Measurements from ENCODE around the gene PDE6B. TPM values are rescaled to one million over a fixed set of nuclear protein-coding genes. Genes with fewer than 3 reads are reported as not detected.

Gene PDE6B
- total RNA-seq, 2 experiments from 2014 or later: 11.4 to 12.4 TPM

DNA sequence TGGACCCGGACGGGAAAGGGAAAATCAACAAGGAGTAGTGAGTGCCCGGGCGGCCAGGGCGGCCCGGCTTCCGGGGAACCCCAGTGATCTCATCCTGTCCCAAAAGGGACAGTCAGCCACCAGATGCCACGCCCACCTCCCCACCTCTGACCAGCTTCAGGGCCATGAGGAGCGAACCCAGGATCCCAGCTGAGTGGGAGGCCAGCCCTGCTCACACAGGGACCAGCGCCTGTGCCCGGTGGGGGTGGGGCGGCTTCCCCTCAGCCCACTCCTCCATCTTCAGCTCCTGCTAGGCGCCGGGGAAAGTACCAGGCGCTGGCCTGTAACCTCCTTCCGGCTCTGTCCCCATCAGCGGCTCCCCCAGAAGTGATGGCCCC, 55.2 kb downstream of the PDE6B start:
- Mint-ChIP-seq H3K4me1 (ENCODE audit: low read depth) (no peaks in the 10 kb centered on the region), H3K4me3 (peak overlapping the region; percentile 45), H3K9me3 (no peaks in the 10 kb centered on the region), H3K27ac (no peak overlapping the region), H3K27me3 (peaks cover 7% of the 10 kb centered on the region), H3K36me3 (ENCODE audit: low read depth) (no peaks in the 10 kb centered on the region)
- Histone ChIP-seq H3K4me3 (ENCODE audit: low read length) (peak overlapping the region; percentile 60), H3K4me1 (ENCODE audit: insufficient read depth, low read length) (peaks cover 31% of the 10 kb centered on the region), H3K9me3 (ENCODE audit: control insufficient read depth in 1 of 2, insufficient read depth in 1 of 2, low read length in 2 of 2) (peaks cover 0 to 4% of the 10 kb centered on the region in 2 experiments), H3K36me3 (ENCODE audit: insufficient read depth, low read length) (no peaks in the 10 kb centered on the region), H3K27me3 (ENCODE audit: control insufficient read depth in 1 of 2, insufficient read depth in 2 of 2, low read length in 2 of 2) (no peaks in the 10 kb centered on the region), H3K27ac (ENCODE audit: low read depth in 1 of 2, low read length in 2 of 2) (no peak overlapping the region)
- POLR2A ChIA-PET: interaction anchor here (0.6 kb wide), 1 partner anchor 1178 kb away, joined by 3 read pairs; no protein-coding TSS in a partner anchor
- TF ChIP-seq, protein P1, sequence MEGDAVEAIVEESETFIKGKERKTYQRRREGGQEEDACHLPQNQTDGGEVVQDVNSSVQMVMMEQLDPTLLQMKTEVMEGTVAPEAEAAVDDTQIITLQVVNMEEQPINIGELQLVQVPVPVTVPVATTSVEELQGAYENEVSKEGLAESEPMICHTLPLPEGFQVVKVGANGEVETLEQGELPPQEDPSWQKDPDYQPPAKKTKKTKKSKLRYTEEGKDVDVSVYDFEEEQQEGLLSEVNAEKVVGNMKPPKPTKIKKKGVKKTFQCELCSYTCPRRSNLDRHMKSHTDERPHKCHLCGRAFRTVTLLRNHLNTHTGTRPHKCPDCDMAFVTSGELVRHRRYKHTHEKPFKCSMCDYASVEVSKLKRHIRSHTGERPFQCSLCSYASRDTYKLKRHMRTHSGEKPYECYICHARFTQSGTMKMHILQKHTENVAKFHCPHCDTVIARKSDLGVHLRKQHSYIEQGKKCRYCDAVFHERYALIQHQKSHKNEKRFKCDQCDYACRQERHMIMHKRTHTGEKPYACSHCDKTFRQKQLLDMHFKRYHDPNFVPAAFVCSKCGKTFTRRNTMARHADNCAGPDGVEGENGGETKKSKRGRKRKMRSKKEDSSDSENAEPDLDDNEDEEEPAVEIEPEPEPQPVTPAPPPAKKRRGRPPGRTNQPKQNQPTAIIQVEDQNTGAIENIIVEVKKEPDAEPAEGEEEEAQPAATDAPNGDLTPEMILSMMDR (IDR thresholded peaks at IDR 0.05): no peak
- peak; percentile 11 for ATAC-seq (ENCODE audit: poor library complexity)
- DNase-seq: peak in 3 of 14 experiments; percentile 42 to 59 (median 56)
- intact Hi-C loops (cut with DNase I, micrococcal nuclease): no loop called here
- CTCF ChIA-PET: no interaction called here

DNA sequence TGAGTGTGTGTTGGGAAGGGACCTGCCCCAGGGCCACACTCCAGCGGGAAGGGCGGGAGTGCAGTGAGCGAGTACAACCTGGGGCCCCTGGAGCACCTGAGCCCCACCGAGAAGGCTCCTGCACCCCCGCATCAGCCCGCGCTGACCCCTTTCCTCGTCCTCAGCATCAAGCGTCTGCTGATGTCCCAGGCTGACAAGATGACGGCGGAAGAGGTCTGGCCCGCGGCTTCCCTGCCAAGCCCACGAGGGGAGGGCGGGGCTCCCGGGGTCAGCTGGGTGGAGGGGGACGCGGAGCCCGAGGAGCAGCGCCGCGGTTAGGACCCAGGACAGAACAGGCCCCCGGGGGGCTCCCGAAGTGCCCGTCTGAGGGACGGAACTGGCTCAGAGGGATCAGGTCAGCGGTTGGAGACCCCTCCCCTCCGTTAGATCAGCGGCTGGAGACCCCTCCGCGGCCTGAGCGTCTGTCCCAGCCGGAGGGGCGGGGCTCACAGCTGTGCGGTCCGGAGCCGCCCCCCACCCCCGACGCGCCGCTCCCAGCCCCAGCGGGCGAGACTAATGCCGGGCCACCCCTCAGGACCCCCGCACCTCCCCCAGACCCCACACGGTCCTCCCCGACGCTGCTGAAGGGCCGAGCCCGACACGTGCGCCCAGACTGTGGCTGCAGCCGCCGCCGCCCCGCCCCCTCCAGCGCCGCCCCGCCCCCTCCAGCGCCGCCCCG, 55.7 kb downstream of the PDE6B start:
- Histone ChIP-seq H3K27ac (ENCODE audit: low read depth in 1 of 2, low read length in 2 of 2) (no peak overlapping the region), H3K4me1 (ENCODE audit: insufficient read depth, low read length) (peaks cover 30% of the 10 kb centered on the region), H3K9me3 (ENCODE audit: control insufficient read depth in 1 of 2, insufficient read depth in 1 of 2, low read length in 2 of 2) (peaks cover 0 to 7% of the 10 kb centered on the region in 2 experiments), H3K36me3 (ENCODE audit: insufficient read depth, low read length) (no peaks in the 10 kb centered on the region), H3K4me3 (ENCODE audit: low read length) (peak overlapping the region; percentile 60), H3K27me3 (ENCODE audit: control insufficient read depth in 1 of 2, insufficient read depth in 2 of 2, low read length in 2 of 2) (no peaks in the 10 kb centered on the region)
- ChIA-PET CTCF (no interaction called here), POLR2A (interaction anchor here (0.6 kb wide), 1 partner anchor 1177 kb away, joined by 3 read pairs; no protein-coding TSS in a partner anchor)
- no peak overlapping the region for H3K27ac Mint-ChIP-seq
- peak overlapping the region; percentile 45 for H3K4me3 Mint-ChIP-seq
- DNase-seq (peak in 7 of 14 experiments; percentile 38 to 75 (median 63)), ATAC-seq (ENCODE audit: poor library complexity) (peak; percentile 39)
- no peaks in the 10 kb centered on the region for H3K4me1 Mint-ChIP-seq (ENCODE audit: low read depth)
- no peaks in the 10 kb centered on the region for H3K9me3 Mint-ChIP-seq
- peaks cover 12% of the 10 kb centered on the region for H3K27me3 Mint-ChIP-seq
- intact Hi-C loops (cut with DNase I, micrococcal nuclease): no loop called here
- no peaks in the 10 kb centered on the region for H3K36me3 Mint-ChIP-seq (ENCODE audit: low read depth)
- TF ChIP-seq, protein P1 (IDR thresholded peaks at IDR 0.05): no peak

DNA sequence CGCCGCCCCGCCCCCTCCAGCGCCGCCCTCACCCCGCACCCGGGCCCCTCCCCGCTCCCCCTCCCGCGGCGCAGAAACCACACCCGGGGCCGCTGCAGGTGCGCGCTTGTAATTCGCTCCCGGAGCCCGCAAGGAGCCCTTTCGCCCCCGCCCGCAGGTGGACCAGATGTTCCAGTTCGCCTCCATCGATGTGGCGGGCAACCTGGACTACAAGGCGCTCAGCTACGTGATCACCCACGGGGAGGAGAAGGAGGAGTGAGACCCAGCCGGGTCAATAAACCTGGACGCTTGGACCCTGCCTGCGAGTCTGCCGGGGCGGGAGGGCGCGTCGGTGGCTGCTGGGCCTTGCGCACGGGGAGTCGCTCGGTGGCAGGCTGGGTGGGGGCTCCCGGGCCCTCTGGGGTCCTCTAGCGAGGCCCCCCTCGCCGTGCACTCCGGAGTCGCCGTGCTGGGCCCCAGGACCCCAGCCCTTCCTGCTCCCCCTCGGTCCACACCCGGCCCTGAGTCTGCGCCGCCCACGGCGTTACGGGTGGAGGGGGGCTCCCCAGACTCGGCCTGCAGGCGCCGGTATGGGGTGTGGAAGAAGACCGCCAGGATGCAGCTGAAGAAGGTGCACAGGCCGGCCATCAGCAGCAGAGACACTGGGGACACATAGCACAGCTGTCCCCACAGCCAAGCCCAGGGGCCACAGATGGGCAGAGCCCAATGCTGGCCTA, 56.5 kb downstream of the PDE6B start:
- DNase-seq: peak in 6 of 14 experiments; percentile 38 to 75 (median 53)
- Mint-ChIP-seq H3K27me3 (peaks cover 12% of the 10 kb centered on the region), H3K27ac (no peak overlapping the region), H3K36me3 (ENCODE audit: low read depth) (no peaks in the 10 kb centered on the region), H3K9me3 (no peaks in the 10 kb centered on the region), H3K4me3 (no peak overlapping the region), H3K4me1 (ENCODE audit: low read depth) (no peaks in the 10 kb centered on the region)
- peaks cover 30% of the 10 kb centered on the region for H3K4me1 ChIP-seq (ENCODE audit: insufficient read depth, low read length)
- TF ChIP-seq, protein P1 (IDR thresholded peaks at IDR 0.05): no peak
- peak; percentile 35 for ATAC-seq (ENCODE audit: poor library complexity)
- POLR2A ChIA-PET: interaction anchor here (0.5 kb wide), 1 partner anchor 62 kb away, joined by 3 read pairs; no protein-coding TSS in a partner anchor
- intact Hi-C loops (cut with DNase I, micrococcal nuclease): no loop called here
- H3K27me3 ChIP-seq (ENCODE audit: control insufficient read depth in 1 of 2, insufficient read depth in 2 of 2, low read length in 2 of 2): no peaks in the 10 kb centered on the region
- H3K4me3 ChIP-seq (ENCODE audit: low read length): peak overlapping the region; percentile 19
- no peaks in the 10 kb centered on the region for H3K36me3 ChIP-seq (ENCODE audit: insufficient read depth, low read length)
- CTCF ChIA-PET: no interaction called here
- H3K9me3 ChIP-seq (ENCODE audit: control insufficient read depth in 1 of 2, insufficient read depth in 1 of 2, low read length in 2 of 2): peaks cover 0 to 7% of the 10 kb centered on the region in 2 experiments
- no peak overlapping the region for H3K27ac ChIP-seq (ENCODE audit: low read depth in 1 of 2, low read length in 2 of 2)

All from CD4-positive, alpha-beta T cell (primary cell).